Right lobe of liver (tissue), 6 donors: ENCODE data around the gene NYNRIN. TPM values are rescaled to one million over a fixed set of nuclear protein-coding genes. Genes with fewer than 3 reads are reported as not detected.

ENCODE experiments used
- ATAC-seq, 4 donors: fragments of 200-7000 bp; cut with Tn5 transposase; one replicate each; pipeline ENCODE4 v1.9.1; 2020; ENCODE audit warnings: mild to moderate bottlenecking in 4 of 4, moderate library complexity in 4 of 4
- DNase-seq, 3 donors: peaks; one replicate each; pipeline ENCODE4 v3.0.0-alpha.2; 2020
- H3K27ac ChIP-seq, 3 donors: fragments of 200-600 bp; one replicate each; pipeline ENCODE4 v1.8.0; 2022
- H3K27me3 ChIP-seq, 2 donors: fragments of 200-600 bp; one replicate each; pipeline ENCODE4 v1.8.0; 2022
- H3K36me3 ChIP-seq, 4 donors: fragments of 200-600 bp; sonication (generic) in 1 of 4; one replicate each; pipeline versions ENCODE4 v1.5.1 to v1.8.0; 2017 to 2022; ENCODE audit warnings: control low read depth in 1 of 4
- H3K4me1 ChIP-seq, 4 donors: fragments of 200-600 bp; sonication (generic) in 1 of 4; one replicate each; pipeline versions ENCODE4 v1.5.1 to v1.8.0; 2017 to 2022; ENCODE audit warnings: control low read depth in 1 of 4
- H3K4me3 ChIP-seq, 3 donors: fragments of 200-600 bp; one replicate each; pipeline ENCODE4 v1.8.0; 2022
- H3K9me3 ChIP-seq, 4 donors: fragments of 200-600 bp; sonication (generic) in 1 of 4; one replicate each; pipeline versions ENCODE4 v1.5.1 to v1.8.0; 2017 to 2022; ENCODE audit warnings: control low read depth in 1 of 4
- CTCF ChIP-seq, 4 donors: fragments of 200-600 bp in 3 of 4; fragments of 450-650 bp in 1 of 4; IDR thresholded peaks; one replicate each; pipeline versions ENCODE4 v1.5.1 to v1.8.0; 2016 to 2022; ENCODE audit warnings: antibody characterized with exemption in 4 of 4, mild to moderate bottlenecking in 2 of 4
- POLR2A ChIP-seq: fragments of 450-650 bp; IDR thresholded peaks from one replicate; pipeline ENCODE4 v1.6.1; 2017; ENCODE audit warnings: antibody characterized with exemption, mild to moderate bottlenecking
- WGBS: methylation state at CpG from one replicate; pipeline ENCODE4 v1.1.6; 2018; ENCODE audit warnings: low coverage, low lambda C conversion rate; ENCODE audit not compliant: insufficient coverage; ENCODE audit errors: missing lambda C conversion rate; 5-methylcytosine and 5-hydroxymethylcytosine counted together
- intact Hi-C, 2 donors: fragments of 100-400 bp; cut with DNase I; formaldehyde crosslinking; loops; one replicate each; pipeline versions ENCODE4 v1.11.2 to v1.14.1; 2022
- total RNA-seq, 6 experiments: library from RNA; depleted of rRNA in 2 of 6; stranded (reverse); fragments of >200 nt in 2 of 6; fragmentation: NEBNext Ultra II Directional in 3 of 6; extraction: Animal tissue kit (Norgen Biotek cat#: 25700) in 3 of 6; gene quantifications; one replicate each; pipeline versions ENCODE4 v1.1.0 to v1.2.4, GENCODE V29; 2016 to 2023
- donor health status: DM: no; HTN: yes; CAD: no.
- donor health status: DM: no; HTN: no; CAD: no.
- donor health status: DM: no; HTN: no; CAD: no.
- donor health status: DM: no; HTN: yes; CAD: no.
- donor health status: DM: no; HTN: yes; CAD: no.

Gene NYNRIN
- total RNA-seq, 6 experiments from 2014 or later: 1.8 to 6.1 (median 2.7) TPM

GRCh38 chr14:24414732-24415420, 16.1 kb downstream of the NYNRIN start:
- ATAC-seq (no peak), DNase-seq (no peak)
- no peak overlapping the region for H3K27ac ChIP-seq
- no peak for TF ChIP-seq CTCF (IDR thresholded peaks at IDR 0.05)
- TF ChIP-seq POLR2A: no peak
- H3K4me3 ChIP-seq: no peak overlapping the region
- H3K36me3 ChIP-seq: no peaks in the 10 kb centered on the region
- H3K27me3 ChIP-seq: no peaks in the 10 kb centered on the region
- H3K4me1 ChIP-seq: peaks cover 0 to 10% (median 4%) of the 10 kb centered on the region in 4 donors
- WGBS: 83% methylated on average over 6 of the region's 15 CpGs
- intact Hi-C loops: no loop called here
- H3K9me3 ChIP-seq: no peaks in the 10 kb centered on the region

GRCh38 chr14:24415421-24416253, 16.8 kb downstream of the NYNRIN start:
- no peak for TF ChIP-seq POLR2A
- TF ChIP-seq CTCF (IDR thresholded peaks at IDR 0.05): no peak
- Histone ChIP-seq H3K36me3 (no peaks in the 10 kb centered on the region), H3K27me3 (no peaks in the 10 kb centered on the region), H3K27ac (no peak overlapping the region), H3K4me1 (peaks cover 0 to 10% (median 4%) of the 10 kb centered on the region in 4 donors), H3K9me3 (no peaks in the 10 kb centered on the region), H3K4me3 (no peak overlapping the region)
- WGBS: 77% methylated on average over 13 of the region's 25 CpGs
- no peak for DNase-seq
- ATAC-seq: no peak
- intact Hi-C loops: no loop called here

- WGBS: 60% methylated on average over 4 of the region's 19 CpGs
- H3K36me3 ChIP-seq: no peaks in the 10 kb centered on the region
- TF ChIP-seq POLR2A (no peak), CTCF (IDR thresholded peaks at IDR 0.05) (no peak)
- peaks cover 0 to 10% (median 4%) of the 10 kb centered on the region in 4 donors for H3K4me1 ChIP-seq
- no peak overlapping the region for H3K27ac ChIP-seq
- no peak for DNase-seq
- ATAC-seq: no peak
- intact Hi-C loops: no loop called here
- H3K9me3 ChIP-seq: no peaks in the 10 kb centered on the region
- H3K4me3 ChIP-seq: no peak overlapping the region
- no peaks in the 10 kb centered on the region for H3K27me3 ChIP-seq
Measured at GRCh38 chr14:24416254-24416931, 17.6 kb downstream of the NYNRIN start.

GRCh38 chr14:24416932-24417619, 18.3 kb downstream of the NYNRIN start:
- peaks cover 0 to 10% (median 4%) of the 10 kb centered on the region in 4 donors for H3K4me1 ChIP-seq
- H3K27me3 ChIP-seq: no peaks in the 10 kb centered on the region
- no peak overlapping the region for H3K4me3 ChIP-seq
- no peak for DNase-seq
- WGBS: 79% methylated on average over 7 of the region's 16 CpGs
- no peak for TF ChIP-seq CTCF (IDR thresholded peaks at IDR 0.05)
- no peak for TF ChIP-seq POLR2A
- ATAC-seq: no peak
- intact Hi-C loops: no loop called here
- H3K27ac ChIP-seq: no peak overlapping the region
- H3K9me3 ChIP-seq: no peaks in the 10 kb centered on the region
- no peaks in the 10 kb centered on the region for H3K36me3 ChIP-seq
